ENCODE data around the gene SORCS3. TPM values are rescaled to one million over a fixed set of nuclear protein-coding genes. Genes with fewer than 3 reads are reported as not detected.

Gene SORCS3
- total RNA-seq, 1 experiment from 2014 or later = not detected

DNA sequence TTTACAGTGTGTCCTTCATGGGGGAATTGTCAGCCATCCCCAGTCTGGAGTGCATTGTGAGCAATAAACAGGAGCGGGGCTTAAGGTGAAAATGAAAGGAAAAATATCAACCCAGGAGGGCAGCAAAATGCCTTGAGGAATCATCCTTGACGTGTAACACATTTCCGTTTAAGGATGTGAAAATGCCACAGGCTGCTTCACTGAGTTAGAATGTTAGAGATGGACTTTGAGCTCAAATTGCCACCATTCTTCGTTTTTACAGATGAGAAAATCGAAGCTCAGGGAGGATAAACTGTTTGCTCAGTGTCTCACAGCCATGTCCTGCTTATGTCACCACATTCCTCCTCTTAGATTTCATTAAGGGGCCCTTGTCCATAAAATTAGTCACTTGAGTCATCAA, 23.1 kb downstream of the SORCS3 start:
- no peak for DNase-seq
- no TSS peak for BruUV-seq (replicated peaks)
- TF ChIP-seq, protein P1, sequence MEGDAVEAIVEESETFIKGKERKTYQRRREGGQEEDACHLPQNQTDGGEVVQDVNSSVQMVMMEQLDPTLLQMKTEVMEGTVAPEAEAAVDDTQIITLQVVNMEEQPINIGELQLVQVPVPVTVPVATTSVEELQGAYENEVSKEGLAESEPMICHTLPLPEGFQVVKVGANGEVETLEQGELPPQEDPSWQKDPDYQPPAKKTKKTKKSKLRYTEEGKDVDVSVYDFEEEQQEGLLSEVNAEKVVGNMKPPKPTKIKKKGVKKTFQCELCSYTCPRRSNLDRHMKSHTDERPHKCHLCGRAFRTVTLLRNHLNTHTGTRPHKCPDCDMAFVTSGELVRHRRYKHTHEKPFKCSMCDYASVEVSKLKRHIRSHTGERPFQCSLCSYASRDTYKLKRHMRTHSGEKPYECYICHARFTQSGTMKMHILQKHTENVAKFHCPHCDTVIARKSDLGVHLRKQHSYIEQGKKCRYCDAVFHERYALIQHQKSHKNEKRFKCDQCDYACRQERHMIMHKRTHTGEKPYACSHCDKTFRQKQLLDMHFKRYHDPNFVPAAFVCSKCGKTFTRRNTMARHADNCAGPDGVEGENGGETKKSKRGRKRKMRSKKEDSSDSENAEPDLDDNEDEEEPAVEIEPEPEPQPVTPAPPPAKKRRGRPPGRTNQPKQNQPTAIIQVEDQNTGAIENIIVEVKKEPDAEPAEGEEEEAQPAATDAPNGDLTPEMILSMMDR (conservative IDR thresholded peaks at IDR 0.05) = no peak
- TF ChIP-seq EZH2 (IDR thresholded peaks at IDR 0.05; ENCODE audit: low read depth) = no peak
- no peak overlapping the region for H3K4me3 ChIP-seq
- H3K9me3 ChIP-seq (ENCODE audit: insufficient read depth, low read depth) = no peaks in the 10 kb centered on the region
- no peaks in the 10 kb centered on the region for H3F3A ChIP-seq (ENCODE audit: insufficient read depth, low read depth)
- no peaks in the 10 kb centered on the region for H3K9me2 ChIP-seq (ENCODE audit: insufficient read depth)
- no peak overlapping the region for H3K4me2 ChIP-seq
- ChIA-PET CTCF (interaction anchor here (0.7 kb wide), 1 partner anchor 14 kb away, joined by 4 read pairs; no protein-coding TSS in a partner anchor), POLR2A (ENCODE audit: unreplicated experiment) (no interaction called here)
- no peak overlapping the region for H2AFZ ChIP-seq
- H3K36me3 ChIP-seq (ENCODE audit: low read depth) = no peaks in the 10 kb centered on the region
- intact Hi-C loops (cut with micrococcal nuclease; ENCODE audit: unreplicated experiment) = no loop called here
- no peaks in the 10 kb centered on the region for H3K4me1 ChIP-seq (replicated peaks; ENCODE audit: insufficient read depth)
- H3K27ac ChIP-seq = no peak overlapping the region
- H3K27me3 ChIP-seq (ENCODE audit: insufficient read depth, low read depth) = no peaks in the 10 kb centered on the region
- no peaks in the 10 kb centered on the region for H3K79me2 ChIP-seq (ENCODE audit: low read depth)
- no peaks in the 10 kb centered on the region for H4K20me1 ChIP-seq (ENCODE audit: insufficient read depth)

DNA sequence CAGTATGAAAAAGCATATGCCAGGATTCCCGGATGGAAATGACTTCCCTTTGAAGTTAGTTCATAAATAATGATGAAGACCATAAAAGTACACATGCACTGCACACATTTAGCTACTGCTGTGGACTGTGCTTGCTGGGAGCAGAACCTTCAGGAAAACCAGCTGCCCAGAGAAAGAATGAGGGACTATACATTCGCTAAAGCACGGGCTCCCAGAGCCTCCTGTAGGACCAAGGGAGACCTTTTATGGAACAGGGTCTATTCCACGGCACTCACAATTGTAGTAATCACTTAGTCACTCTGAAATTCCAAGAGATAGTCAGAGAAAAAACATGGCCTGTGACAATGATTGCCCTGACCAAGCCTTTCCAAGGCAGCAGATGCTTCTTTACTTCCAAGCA, 24.1 kb downstream of the SORCS3 start:
- DNase-seq = no peak
- Histone ChIP-seq H3K4me1 (replicated peaks; ENCODE audit: insufficient read depth) (no peaks in the 10 kb centered on the region), H3K4me3 (no peak overlapping the region), H3K9me2 (ENCODE audit: insufficient read depth) (no peaks in the 10 kb centered on the region), H4K20me1 (ENCODE audit: insufficient read depth) (no peaks in the 10 kb centered on the region), H3K79me2 (ENCODE audit: low read depth) (no peaks in the 10 kb centered on the region), H2AFZ (no peak overlapping the region), H3K36me3 (ENCODE audit: low read depth) (no peaks in the 10 kb centered on the region), H3F3A (ENCODE audit: insufficient read depth, low read depth) (no peaks in the 10 kb centered on the region), H3K27me3 (ENCODE audit: insufficient read depth, low read depth) (no peaks in the 10 kb centered on the region), H3K4me2 (no peak overlapping the region), H3K27ac (no peak overlapping the region), H3K9me3 (ENCODE audit: insufficient read depth, low read depth) (no peaks in the 10 kb centered on the region)
- no peak for TF ChIP-seq EZH2 (IDR thresholded peaks at IDR 0.05; ENCODE audit: low read depth)
- TF ChIP-seq, protein P1 (conservative IDR thresholded peaks at IDR 0.05) = no peak
- intact Hi-C loops (cut with micrococcal nuclease; ENCODE audit: unreplicated experiment) = no loop called here
- no TSS peak for BruUV-seq (replicated peaks)
- POLR2A ChIA-PET (ENCODE audit: unreplicated experiment) = no interaction called here
- CTCF ChIA-PET = no interaction called here

DNA sequence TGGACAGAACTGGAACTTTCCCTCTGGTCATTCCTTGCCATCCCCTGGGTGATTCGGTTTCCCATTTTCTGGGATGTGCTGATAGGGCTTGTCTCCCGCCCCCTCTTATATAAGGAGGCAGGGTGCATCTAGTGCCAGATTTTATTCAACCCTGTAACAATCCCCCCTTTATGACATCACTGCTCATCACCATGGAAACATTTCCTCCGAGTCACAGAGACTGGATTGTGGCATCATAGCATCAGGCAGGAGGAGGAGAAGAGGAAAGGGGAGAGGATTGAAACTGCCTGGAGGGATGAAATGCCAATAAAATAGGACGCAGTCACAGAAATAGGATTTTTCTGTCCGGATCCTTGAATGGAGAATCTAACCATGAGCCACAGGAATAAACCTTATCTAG, 25.0 kb downstream of the SORCS3 start:
- intact Hi-C loops (cut with micrococcal nuclease; ENCODE audit: unreplicated experiment) = no loop called here
- no peak for DNase-seq
- no TSS peak for BruUV-seq (replicated peaks)
- no peaks in the 10 kb centered on the region for H3F3A ChIP-seq (ENCODE audit: insufficient read depth, low read depth)
- no peaks in the 10 kb centered on the region for H3K4me1 ChIP-seq (replicated peaks; ENCODE audit: insufficient read depth)
- no peaks in the 10 kb centered on the region for H3K9me3 ChIP-seq (ENCODE audit: insufficient read depth, low read depth)
- no peaks in the 10 kb centered on the region for H4K20me1 ChIP-seq (ENCODE audit: insufficient read depth)
- no peak overlapping the region for H3K4me3 ChIP-seq
- TF ChIP-seq, protein P1 (conservative IDR thresholded peaks at IDR 0.05) = no peak
- no peak for TF ChIP-seq EZH2 (IDR thresholded peaks at IDR 0.05; ENCODE audit: low read depth)
- H3K27me3 ChIP-seq (ENCODE audit: insufficient read depth, low read depth) = no peaks in the 10 kb centered on the region
- H3K79me2 ChIP-seq (ENCODE audit: low read depth) = no peaks in the 10 kb centered on the region
- H2AFZ ChIP-seq = no peak overlapping the region
- CTCF ChIA-PET = no interaction called here
- H3K4me2 ChIP-seq = no peak overlapping the region
- H3K36me3 ChIP-seq (ENCODE audit: low read depth) = no peaks in the 10 kb centered on the region
- POLR2A ChIA-PET (ENCODE audit: unreplicated experiment) = no interaction called here
- no peaks in the 10 kb centered on the region for H3K9me2 ChIP-seq (ENCODE audit: insufficient read depth)
- H3K27ac ChIP-seq = no peak overlapping the region
